GM20000 (cell line): ENCODE measurements around the gene SEMA4D.
"Not testable (repeated sequence)": the region's sequence is repeated elsewhere in the genome, so short reads cannot be mapped to it uniquely, and the experiment has no call there.

Experiments used
- DNase-seq: peaks from one replicate; pipeline ENCODE4 v3.0.0; 2012; ENCODE audit warnings: low spot score
- CTCF ChIP-seq: IDR thresholded peaks from 2 replicates; pipeline ENCODE4 v1.5.1; 2012; ENCODE audit warnings: mild to moderate bottlenecking, control low read depth; ENCODE audit errors: extremely low read depth, missing control alignments

Gene SEMA4D

GRCh38 chr9:89481538-89481915 is 16.4 kb downstream of the SEMA4D start:
- no peak for DNase-seq
- no peak for TF ChIP-seq CTCF

- DNase-seq: no peak
- TF ChIP-seq CTCF: no peak
Measured at GRCh38 chr9:89480825-89481537, 16.9 kb downstream of the SEMA4D start.

- not testable (repeated sequence) for DNase-seq
Measured at GRCh38 chr9:89480372-89480771, 17.5 kb downstream of the SEMA4D start.

- DNase-seq: not testable (repeated sequence)
Measured at GRCh38 chr9:89479669-89480011, 18.3 kb downstream of the SEMA4D start.

- TF ChIP-seq CTCF: no peak
- no peak for DNase-seq
Measured at GRCh38 chr9:89478821-89479668, 18.9 kb downstream of the SEMA4D start.

- no peak for DNase-seq
- no peak for TF ChIP-seq CTCF
Measured at GRCh38 chr9:89477811-89478630, 19.9 kb downstream of the SEMA4D start.

- TF ChIP-seq CTCF: no peak
- DNase-seq: no peak
Measured at GRCh38 chr9:89477384-89477783, 20.5 kb downstream of the SEMA4D start.

- TF ChIP-seq CTCF: no peak
- DNase-seq: no peak
Measured at GRCh38 chr9:89476546-89476945, 21.4 kb downstream of the SEMA4D start.
